Colonic mucosa (tissue), 4 donors: ENCODE results near the gene RNF103. TPM values are rescaled to one million over a fixed set of nuclear protein-coding genes. Genes with fewer than 3 reads are reported as not detected.

Experiments used
- DNase-seq: peaks from one replicate; pipeline ENCODE4 v3.0.0-alpha.2; 2020
- H3K27ac ChIP-seq: fragments of 200-600 bp; one replicate; pipeline ENCODE4 v1.8.0; 2021
- H3K27me3 ChIP-seq: fragments of 200-600 bp; one replicate; pipeline ENCODE4 v1.8.0; 2021
- H3K36me3 ChIP-seq: fragments of 200-600 bp; one replicate; pipeline ENCODE4 v1.8.0; 2021
- H3K4me1 ChIP-seq: fragments of 200-600 bp; one replicate; pipeline ENCODE4 v1.8.0; 2021; ENCODE audit warnings: mild to moderate bottlenecking
- H3K4me3 ChIP-seq: fragments of 200-600 bp; one replicate; pipeline ENCODE4 v1.8.0; 2021
- H3K9ac ChIP-seq, 2 donors: one replicate each; pipeline ENCODE4 v1.7.0; 2013; ENCODE audit warnings: control low read depth in 2 of 2, low read depth in 2 of 2, low read length in 2 of 2
- H3K9me3 ChIP-seq: fragments of 200-600 bp; one replicate; pipeline ENCODE4 v1.8.0; 2021
- CTCF ChIP-seq: fragments of 200-600 bp; IDR thresholded peaks from one replicate; pipeline ENCODE4 v1.8.0; 2022; ENCODE audit warnings: antibody characterized with exemption, mild to moderate bottlenecking
- intact Hi-C: fragments of 100-400 bp; cut with DNase I; formaldehyde crosslinking; loops from one replicate; pipeline ENCODE4 v1.14.1; 2022
- total RNA-seq, 2 donors: library from RNA; stranded (reverse); fragmentation: NEBNext Ultra II Directional in 1 of 2; extraction: Animal tissue kit (Norgen Biotek cat#: 25700) in 1 of 2; gene quantifications; one replicate each; pipeline ENCODE4 v1.2.1, GENCODE V29; 2021
- donor health status: healthy.
- donor health status: DM: no; HTN: no; CAD: no.
- donor health status: DM: no; HTN: no; CAD: no.

RNF103 gene
- total RNA-seq, 2 donors from 2014 or later, result 41.0 to 58.7 TPM

- no peaks in the 10 kb centered on the region for H3K9me3 ChIP-seq
- H3K4me3 ChIP-seq, result no peak overlapping the region
- no peak overlapping the region for H3K27ac ChIP-seq
- peaks cover 5% of the 10 kb centered on the region for H3K4me1 ChIP-seq
- H3K36me3 ChIP-seq, result no peaks in the 10 kb centered on the region
- H3K9ac ChIP-seq, result no peak overlapping the region
- TF ChIP-seq CTCF, result no peak
- no peak for DNase-seq
- intact Hi-C loops, result loop anchor here (10.0 kb wide), 2 partner anchors 57 to 137 kb away; no protein-coding TSS in a partner anchor
- no peaks in the 10 kb centered on the region for H3K27me3 ChIP-seq
These were observed 5.9 kb downstream of the RNF103 start for GRCh38 chr2:86617738-86618137.

- Histone ChIP-seq H3K27ac (no peak overlapping the region), H3K9me3 (no peaks in the 10 kb centered on the region), H3K27me3 (no peaks in the 10 kb centered on the region), H3K36me3 (no peaks in the 10 kb centered on the region), H3K9ac (no peak overlapping the region), H3K4me3 (no peak overlapping the region), H3K4me1 (peaks cover 5% of the 10 kb centered on the region)
- no peak for TF ChIP-seq CTCF
- DNase-seq, result no peak
- intact Hi-C loops, result loop anchor here (10.0 kb wide), 2 partner anchors 58 to 138 kb away; no protein-coding TSS in a partner anchor
These were observed 6.5 kb downstream of the RNF103 start for GRCh38 chr2:86617153-86617552.

GRCh38 chr2:86616502-86616901, 7.2 kb downstream of the RNF103 start:
- no peak overlapping the region for H3K9ac ChIP-seq
- H3K9me3 ChIP-seq, result no peaks in the 10 kb centered on the region
- intact Hi-C loops, result loop anchor here (10.0 kb wide), 2 partner anchors 58 to 138 kb away; no protein-coding TSS in a partner anchor
- H3K36me3 ChIP-seq, result no peaks in the 10 kb centered on the region
- no peak for TF ChIP-seq CTCF
- H3K4me3 ChIP-seq, result no peak overlapping the region
- H3K27me3 ChIP-seq, result no peaks in the 10 kb centered on the region
- no peak for DNase-seq
- H3K27ac ChIP-seq, result no peak overlapping the region
- peaks cover 5% of the 10 kb centered on the region for H3K4me1 ChIP-seq

- no peaks in the 10 kb centered on the region for H3K36me3 ChIP-seq
- H3K27ac ChIP-seq, result no peak overlapping the region
- no peaks in the 10 kb centered on the region for H3K9me3 ChIP-seq
- H3K4me3 ChIP-seq, result no peak overlapping the region
- H3K4me1 ChIP-seq, result peaks cover 3% of the 10 kb centered on the region
- H3K27me3 ChIP-seq, result no peaks in the 10 kb centered on the region
- no peak for DNase-seq
- H3K9ac ChIP-seq, result no peak overlapping the region
- TF ChIP-seq CTCF, result no peak
- intact Hi-C loops, result loop anchor here (10.0 kb wide), 2 partner anchors 59 to 139 kb away; no protein-coding TSS in a partner anchor
These were observed 8.1 kb downstream of the RNF103 start for GRCh38 chr2:86615596-86615995.

- Histone ChIP-seq H3K27ac (no peak overlapping the region), H3K9me3 (no peaks in the 10 kb centered on the region), H3K36me3 (no peaks in the 10 kb centered on the region), H3K4me3 (no peak overlapping the region), H3K27me3 (no peaks in the 10 kb centered on the region), H3K4me1 (no peaks in the 10 kb centered on the region), H3K9ac (no peak overlapping the region)
- DNase-seq, result no peak
- TF ChIP-seq CTCF, result no peak
- intact Hi-C loops, result loop anchor here (10.0 kb wide), 2 partner anchors 61 to 141 kb away; no protein-coding TSS in a partner anchor
These were observed 10.2 kb downstream of the RNF103 start for GRCh38 chr2:86613515-86613914.
